Mesothelial cell of epicardium (in vitro differentiated cells): Measurements from ENCODE around the gene EMX2. TPM values are rescaled to one million over a fixed set of nuclear protein-coding genes. Genes with fewer than 3 reads are reported as not detected.

Experiments
- DNase-seq, 2 experiments: peaks; one replicate each; pipeline ENCODE4 v3.0.0; 2021; ENCODE audit warnings: low spot score in 2 of 2; ENCODE audit not compliant: unreplicated experiment in 2 of 2
- H3K27ac Mint-ChIP-seq: 2 replicates; pipeline ENCODE4 v1.8.0; 2021; ENCODE audit warnings: mixed read lengths
- H3K27me3 Mint-ChIP-seq: 2 replicates; pipeline ENCODE4 v1.8.0; 2021; ENCODE audit warnings: low read depth, mixed read lengths
- H3K36me3 Mint-ChIP-seq: 2 replicates; pipeline ENCODE4 v1.8.0; 2021; ENCODE audit warnings: mixed read lengths
- H3K4me1 Mint-ChIP-seq: 2 replicates; pipeline ENCODE4 v1.8.0; 2021; ENCODE audit warnings: mixed read lengths
- H3K4me3 Mint-ChIP-seq: 2 replicates; pipeline ENCODE4 v1.8.0; 2021; ENCODE audit warnings: mild to moderate bottlenecking, moderate library complexity, mixed read lengths
- H3K9me3 Mint-ChIP-seq: 2 replicates; pipeline ENCODE4 v1.8.0; 2021; ENCODE audit warnings: mixed read lengths
- CTCF ChIP-seq: fragments of 200-600 bp; sonication (generic); IDR thresholded peaks from one replicate; pipeline ENCODE4 v1.5.0; 2021; ENCODE audit warnings: antibody characterized with exemption; ENCODE audit not compliant: unreplicated experiment
- total RNA-seq: library from RNA; stranded (reverse); gene quantifications from 3 replicates; pipeline ENCODE4 v1.2.1, GENCODE V29; 2021

The EMX2 gene
- total RNA-seq, 1 donor from 2014 or later: 2.8 TPM

GRCh38 chr10:117532451-117533107 is 10.0 kb upstream of the EMX2 start:
- H3K27me3 Mint-ChIP-seq: peaks cover 98% of the 10 kb centered on the region
- no peaks in the 10 kb centered on the region for H3K36me3 Mint-ChIP-seq
- no peak for DNase-seq
- TF ChIP-seq CTCF: no peak
- H3K27ac Mint-ChIP-seq: no peak overlapping the region
- H3K4me1 Mint-ChIP-seq: peaks cover 14% of the 10 kb centered on the region
- H3K4me3 Mint-ChIP-seq: no peak overlapping the region
- no peaks in the 10 kb centered on the region for H3K9me3 Mint-ChIP-seq

- Mint-ChIP-seq H3K4me1 (peaks cover 16% of the 10 kb centered on the region), H3K9me3 (no peaks in the 10 kb centered on the region), H3K27me3 (peaks cover 98% of the 10 kb centered on the region), H3K36me3 (no peaks in the 10 kb centered on the region), H3K4me3 (no peak overlapping the region), H3K27ac (no peak overlapping the region)
- no peak for TF ChIP-seq CTCF
- DNase-seq: no peak
These were observed 8.9 kb upstream of the EMX2 start for GRCh38 chr10:117533507-117534281.

- Mint-ChIP-seq H3K36me3 (no peaks in the 10 kb centered on the region), H3K9me3 (no peaks in the 10 kb centered on the region), H3K4me1 (peaks cover 16% of the 10 kb centered on the region), H3K27me3 (peaks cover 98% of the 10 kb centered on the region), H3K4me3 (peak overlapping the region; percentile 55), H3K27ac (no peak overlapping the region)
- no peak for TF ChIP-seq CTCF
- DNase-seq: no peak
These were observed 7.9 kb upstream of the EMX2 start for GRCh38 chr10:117534321-117535297.

GRCh38 chr10:117535298-117536071 is 7.1 kb upstream of the EMX2 start:
- Mint-ChIP-seq H3K27me3 (peaks cover 98% of the 10 kb centered on the region), H3K4me3 (peak overlapping the region; percentile 55), H3K4me1 (peaks cover 16% of the 10 kb centered on the region), H3K9me3 (no peaks in the 10 kb centered on the region), H3K27ac (no peak overlapping the region), H3K36me3 (no peaks in the 10 kb centered on the region)
- no peak for DNase-seq
- no peak for TF ChIP-seq CTCF
